ENCODE measurements around the gene INSC. TPM values are rescaled to one million over a fixed set of nuclear protein-coding genes. Genes with fewer than 3 reads are reported as not detected.

The INSC gene
- total RNA-seq, 4 donors from 2014 or later: 1.3 to 11.4 (median 2.6) TPM

- Histone ChIP-seq H3K27ac (no peak overlapping the region), H3K27me3 (no peaks in the 10 kb centered on the region), H3K36me3 (no peaks in the 10 kb centered on the region), H3K9me3 (peaks cover 0 to 7% (median 0%) of the 10 kb centered on the region in 3 donors), H3K4me3 (no peak overlapping the region), H3K4me1 (peaks cover 0 to 7% (median 0%) of the 10 kb centered on the region in 3 donors)
- no peak for ATAC-seq
- WGBS, 2 donors (ENCODE audit: low coverage in 1 of 2): 90% methylated on average over 2 of the region's 2 CpGs; no CpG with 5 or more reads in 1 of the 2 donors
- TF ChIP-seq EP300 (IDR thresholded peaks at IDR 0.05): no peak
- no peak for TF ChIP-seq POLR2A (IDR thresholded peaks at IDR 0.05)
- no peak for TF ChIP-seq CTCF (IDR thresholded peaks at IDR 0.05)
- no peak for TF ChIP-seq POLR2AphosphoS5 (IDR thresholded peaks at IDR 0.05)
Observed at GRCh38 chr11:15108592-15109130, 6.1 kb upstream of the INSC start.

- Histone ChIP-seq H3K4me3 (no peak overlapping the region), H3K4me1 (peaks cover 0 to 13% (median 0%) of the 10 kb centered on the region in 3 donors), H3K9me3 (no peaks in the 10 kb centered on the region), H3K27ac (no peak overlapping the region), H3K27me3 (peaks cover 6% of the 10 kb centered on the region), H3K36me3 (no peaks in the 10 kb centered on the region)
- 80 to 100% methylated on average over 1 of the region's 2 CpGs for WGBS, 2 donors (ENCODE audit: low coverage in 1 of 2)
- no peak for ATAC-seq
- TF ChIP-seq CTCF (IDR thresholded peaks at IDR 0.05) (no peak), POLR2A (IDR thresholded peaks at IDR 0.05) (no peak)
Observed at GRCh38 chr11:15109602-15110001, 5.1 kb upstream of the INSC start.

GRCh38 chr11:15111215-15111614, 3.5 kb upstream of the INSC start:
- Histone ChIP-seq H3K36me3 (no peaks in the 10 kb centered on the region), H3K9me3 (no peaks in the 10 kb centered on the region), H3K4me3 (no peak overlapping the region), H3K27me3 (peaks cover 23% of the 10 kb centered on the region), H3K27ac (no peak overlapping the region), H3K4me1 (peaks cover 0 to 19% (median 0%) of the 10 kb centered on the region in 3 donors)
- TF ChIP-seq POLR2A (IDR thresholded peaks at IDR 0.05): no peak
- no peak for TF ChIP-seq POLR2AphosphoS5 (IDR thresholded peaks at IDR 0.05)
- no peak for TF ChIP-seq EP300 (IDR thresholded peaks at IDR 0.05)
- TF ChIP-seq CTCF (IDR thresholded peaks at IDR 0.05): no peak
- 89 to 100% methylated on average over 1 to 3 of the region's 3 CpGs for WGBS, 2 donors (ENCODE audit: low coverage in 1 of 2)
- no peak for ATAC-seq

GRCh38 chr11:15112131-15112541, 2.6 kb upstream of the INSC start:
- Histone ChIP-seq H3K4me1 (peaks cover 0 to 19% (median 0%) of the 10 kb centered on the region in 3 donors), H3K9me3 (no peaks in the 10 kb centered on the region), H3K36me3 (no peaks in the 10 kb centered on the region), H3K27ac (no peak overlapping the region), H3K4me3 (no peak overlapping the region), H3K27me3 (peaks cover 26% of the 10 kb centered on the region)
- no peak for ATAC-seq
- WGBS, 2 donors (ENCODE audit: low coverage in 1 of 2): 20 to 30% methylated on average over 1 to 5 of the region's 8 CpGs
- TF ChIP-seq EP300 (IDR thresholded peaks at IDR 0.05) (no peak), POLR2AphosphoS5 (IDR thresholded peaks at IDR 0.05) (no peak)

GRCh38 chr11:15113381-15113780, 1.3 kb upstream of the INSC start:
- 57% methylated on average over 3 of the region's 5 CpGs; no CpG with 5 or more reads in 1 of the 2 donors for WGBS, 2 donors (ENCODE audit: low coverage in 1 of 2)
- TF ChIP-seq EP300 (IDR thresholded peaks at IDR 0.05): no peak
- TF ChIP-seq CTCF (IDR thresholded peaks at IDR 0.05): no peak
- TF ChIP-seq POLR2A (IDR thresholded peaks at IDR 0.05): no peak
- TF ChIP-seq POLR2AphosphoS5 (IDR thresholded peaks at IDR 0.05): no peak
- Histone ChIP-seq H3K27me3 (peaks cover 26% of the 10 kb centered on the region), H3K4me1 (peaks cover 0 to 19% (median 0%) of the 10 kb centered on the region in 3 donors), H3K27ac (no peak overlapping the region), H3K4me3 (no peak overlapping the region), H3K9me3 (no peaks in the 10 kb centered on the region), H3K36me3 (no peaks in the 10 kb centered on the region)
- no peak for ATAC-seq

Data from gastroesophageal sphincter (tissue), 4 donors.